K562 (cell line): ENCODE results near the gene RNF34. TPM values are rescaled to one million over a fixed set of nuclear protein-coding genes. Genes with fewer than 3 reads are reported as not detected.

Source experiments
- ATAC-seq: fragments of 200-7000 bp; cut with Tn5 transposase; 3 replicates; pipeline ENCODE4 v1.9.1; 2020; ENCODE audit warnings: moderate library complexity
- BruUV-seq: library from RNA; stranded (reverse); fragments of 400-500 nt; replicated peaks from 2 replicates; lab custom pipeline; 2021; lab: Mats Ljungman, UMichigan
- CTCF ChIA-PET: fragments of 300-600 bp; formaldehyde crosslinking; extraction: SDS; loops from one replicate; lab custom pipeline; 2021; ENCODE audit warnings: low intra/inter-chr PET ratio; lab: Yijun Ruan, JAX
- POLR2A ChIA-PET: fragments of 300-600, 350-650 bp; sonication (Branson Sonifier 250); formaldehyde crosslinking; extraction: SDS; loops from one replicate; lab custom pipeline; 2021; ENCODE audit warnings: antibody characterized with exemption, inconsistent platforms; lab: Yijun Ruan, JAX
- DNase-seq, 4 experiments: peaks; one replicate each; pipeline versions ENCODE4 v3.0.0 to v3.0.0-alpha.2; 2011 to 2018; ENCODE audit warnings: low spot score in 3 of 4, mixed read lengths in 3 of 4; ENCODE audit errors: extremely low read depth in 1 of 4
- FAIRE-seq: peaks from 2 replicates; lab custom pipeline; 2011; peaks lifted over from hg19 to GRCh38; lab: Jason Lieb, UNC
- H2AFZ ChIP-seq: 2 replicates; pipeline ENCODE4 v1.6.0; 2011; ENCODE audit warnings: low read depth, low read length, control low read depth, inconsistent platforms
- H3K27ac ChIP-seq: fragments of 200-600 bp; 3 replicates; pipeline ENCODE4 v1.8.0; 2011; ENCODE audit warnings: low read depth, mild to moderate bottlenecking, control low read depth, inconsistent platforms, low read length, moderate library complexity, mixed read lengths; ENCODE audit errors: extremely low read depth
- H3K27me3 ChIP-seq, 2 experiments: fragments of 300-600 bp in 1 of 2; 2 replicates in 1 of 2; 3 replicates in 1 of 2; pipeline versions ENCODE4 v1.6.0 to v1.8.0; 2011; ENCODE audit warnings: inconsistent platforms in 2 of 2, low read length in 2 of 2, mild to moderate bottlenecking in 1 of 2, mixed read lengths in 1 of 2, moderate library complexity in 1 of 2; ENCODE audit not compliant: control insufficient read depth in 2 of 2, insufficient read depth in 2 of 2
- H3K36me3 ChIP-seq: fragments of 300-600 bp; 3 replicates; pipeline ENCODE4 v1.8.0; 2011; ENCODE audit warnings: mild to moderate bottlenecking, low read length, inconsistent platforms; ENCODE audit not compliant: control insufficient read depth, insufficient read depth
- H3K4me1 ChIP-seq, 2 experiments: fragments of 200-600 bp in 1 of 2; replicated peaks in 1 of 2; 2 replicates in 1 of 2; 3 replicates in 1 of 2; pipeline versions ENCODE4 v1.5.1 to v1.8.0; 2011; ENCODE audit warnings: inconsistent platforms in 2 of 2, low read length in 2 of 2, mild to moderate bottlenecking in 1 of 2, mixed read lengths in 1 of 2, moderate library complexity in 1 of 2; ENCODE audit not compliant: control insufficient read depth in 2 of 2, insufficient read depth in 2 of 2
- H3K4me2 ChIP-seq: 2 replicates; pipeline ENCODE4 v1.6.1; 2011; ENCODE audit warnings: low read length, control low read depth, inconsistent platforms, mixed read lengths; ENCODE audit not compliant: insufficient read depth
- H3K4me3 ChIP-seq: fragments of 200-600 bp; sonication (generic), shearing (Covaris generic); 2 replicates; pipeline ENCODE4 v1.5.1; 2016; ENCODE audit warnings: control low read depth, inconsistent platforms
- H3K79me2 ChIP-seq: fragments of 200-600 bp; 3 replicates; pipeline ENCODE4 v1.8.0; 2011; ENCODE audit warnings: low read length, inconsistent platforms; ENCODE audit not compliant: control insufficient read depth, insufficient read depth
- H3K9ac ChIP-seq, 2 experiments: 2 replicates each; pipeline versions ENCODE4 v1.6.0 to v1.6.1; 2011; ENCODE audit warnings: low read depth in 2 of 2, low read length in 2 of 2, control low read depth in 1 of 2, inconsistent platforms in 1 of 2, mild to moderate bottlenecking in 1 of 2, mixed read lengths in 1 of 2; ENCODE audit not compliant: insufficient read depth in 1 of 2
- H3K9me1 ChIP-seq: one replicate; pipeline ENCODE4 v1.6.0; 2011; ENCODE audit warnings: inconsistent platforms, mild to moderate bottlenecking, low read length, moderate library complexity; ENCODE audit not compliant: control insufficient read depth, insufficient read depth
- H3K9me3 ChIP-seq: replicated peaks from 2 replicates; pipeline ENCODE4 v1.5.1; 2011; ENCODE audit warnings: low read depth, low read length, inconsistent platforms; ENCODE audit not compliant: control insufficient read depth, insufficient read depth
- H4K20me1 ChIP-seq: replicated peaks from 2 replicates; pipeline ENCODE4 v1.6.1; 2011; ENCODE audit warnings: low read length, inconsistent platforms, mixed read lengths; ENCODE audit not compliant: control insufficient read depth, insufficient read depth
- CBFB ChIP-seq: sonication (generic); formaldehyde crosslinking; IDR thresholded peaks from 2 replicates; pipeline ENCODE4 v1.4.0; 2020; ENCODE audit warnings: mild to moderate bottlenecking, missing genetic modification reagents
- CREB3L1 ChIP-seq: fragments of 450-650 bp; IDR thresholded peaks from 2 replicates; pipeline ENCODE4 v1.6.1; 2014; ENCODE audit warnings: low read depth, mild to moderate bottlenecking, moderate library complexity, borderline replicate concordance
- CTBP1 ChIP-seq: fragments of 450-650 bp; IDR thresholded peaks from 2 replicates; pipeline ENCODE4 v1.6.1; 2016; ENCODE audit warnings: borderline replicate concordance
- DEAF1 ChIP-seq: fragments of 450-650 bp; formaldehyde crosslinking; IDR thresholded peaks from 2 replicates; pipeline ENCODE4 v1.4.0; 2020; ENCODE audit warnings: mild to moderate bottlenecking, moderate library complexity
- DPF2 ChIP-seq: fragments of 450-650 bp; IDR thresholded peaks from 2 replicates; pipeline ENCODE4 v1.6.1; 2016
- ETS1 ChIP-seq: conservative IDR thresholded peaks from 2 replicates; pipeline ENCODE4 v1.6.1; 2011; ENCODE audit warnings: low read depth, mild to moderate bottlenecking, low read length; ENCODE audit not compliant: control insufficient read depth
- NFATC3 ChIP-seq: fragments of 450-650 bp; IDR thresholded peaks from 2 replicates; pipeline ENCODE4 v1.6.1; 2017; ENCODE audit warnings: mild to moderate bottlenecking
- POLR2A ChIP-seq: fragments of 450-650 bp; conservative IDR thresholded peaks from 2 replicates; pipeline ENCODE4 v1.6.1; 2016
- POLR2H ChIP-seq: IDR thresholded peaks from 2 replicates; pipeline ENCODE4 v1.6.1; 2016; ENCODE audit warnings: missing genetic modification characterization, low read depth, mild to moderate bottlenecking, control low read depth, missing compliant biosample characterization, moderate library complexity
- RUNX1 ChIP-seq: sonication (generic); IDR thresholded peaks from 2 replicates; pipeline ENCODE4 v1.6.1; 2016; ENCODE audit warnings: antibody characterized with exemption, low read depth
- SMAD1 ChIP-seq: fragments of 150-350 bp; IDR thresholded peaks from 2 replicates; pipeline ENCODE4 v1.6.1; 2014; ENCODE audit warnings: low read length, low read depth; ENCODE audit not compliant: partially characterized antibody
- SNAPC5 ChIP-seq: fragments of 250-450 bp; sonication (Bioruptor Pico); IDR thresholded peaks from 2 replicates; pipeline ENCODE4 v1.8.0; 2021; ENCODE audit warnings: moderate library complexity, mild to moderate bottlenecking, inconsistent platforms
- SRSF1 ChIP-seq: fragments of 200-400 bp; formaldehyde crosslinking; IDR thresholded peaks from 2 replicates; pipeline ENCODE4 v1.6.1; 2017; ENCODE audit warnings: mild to moderate bottlenecking, low read depth, low read length, moderate library complexity
- ZNF12 ChIP-seq: sonication (generic); formaldehyde crosslinking; IDR thresholded peaks from 2 replicates; pipeline ENCODE4 v1.4.0; 2020; ENCODE audit warnings: mild to moderate bottlenecking, missing genetic modification reagents
- ZNF224 ChIP-seq: sonication (generic); formaldehyde crosslinking; IDR thresholded peaks from 2 replicates; pipeline ENCODE4 v1.8.0; 2022; ENCODE audit warnings: mild to moderate bottlenecking, missing genetic modification reagents
- ZNF232 ChIP-seq: sonication (generic); formaldehyde crosslinking; IDR thresholded peaks from 2 replicates; pipeline ENCODE4 v1.8.0; 2022; ENCODE audit warnings: mild to moderate bottlenecking, missing genetic modification reagents
- ZNF740 ChIP-seq, 3 experiments: fragments of 200-800 bp in 1 of 3; sonication (Bioruptor generic) in 1 of 3; sonication (generic) in 1 of 3; formaldehyde crosslinking in 1 of 3; IDR thresholded peaks; 2 replicates each; pipeline versions ENCODE4 v1.6.1 to v1.8.0; 2016 to 2022; ENCODE audit warnings: mild to moderate bottlenecking in 2 of 3, missing compliant biosample characterization in 2 of 3, missing genetic modification characterization in 2 of 3, missing genetic modification reagents in 1 of 3
- ZSCAN29 ChIP-seq: fragments of 450-650 bp; IDR thresholded peaks from 2 replicates; pipeline ENCODE4 v1.6.1; 2017
- ZZZ3 ChIP-seq: fragments of 450-650 bp; IDR thresholded peaks from 2 replicates; pipeline ENCODE4 v1.6.1; 2016; ENCODE audit warnings: antibody characterized with exemption, mild to moderate bottlenecking, moderate library complexity
- whole genome bisulfite sequencing: fragments of 100-300 bp; shearing (Covaris generic); methylation state at CpG from one replicate; pipeline ENCODE4 v1.1.6; 2016; ENCODE audit warnings: low coverage, mixed read lengths; ENCODE audit not compliant: insufficient coverage; ENCODE audit errors: missing lambda C conversion rate; 5-methylcytosine and 5-hydroxymethylcytosine counted together
- in situ Hi-C: fragments of 300-500 bp; cut with MboI; formaldehyde crosslinking; loops from 4 replicates; pipeline ENCODE4 v1.15.0; 2018; ENCODE audit warnings: inconsistent platforms, mixed read lengths
- intact Hi-C: fragments of 100-400 bp; cut with micrococcal nuclease; formaldehyde crosslinking; loops from 2 replicates; pipeline ENCODE4 v1.14.2; 2022
- polyA plus RNA-seq, 8 experiments: library from polyadenylated mRNA; depleted of rRNA in 4 of 8; stranded (reverse) in 5 of 8; unstranded in 3 of 8; fragments of >200 nt; fragmentation: Nextera tagmentation in 2 of 8; fragmentation: Illumina TruSeq in 1 of 8; extraction: Ambion mirVana in 2 of 8; extraction: Trizol in 1 of 8; gene quantifications; 2 replicates each; pipeline versions ENCODE4 v1.2.1 to v1.2.3, GENCODE V29; 2011 to 2014; ENCODE audit warnings: inconsistent platforms in 1 of 8, missing spikeins in 1 of 8
- total RNA-seq, 7 experiments: library from RNA; depleted of rRNA in 6 of 7; stranded (reverse); fragments of >200 nt in 6 of 7; fragmentation: Illumina TruSeq in 2 of 7; extraction: Trizol in 2 of 7; gene quantifications; 2 replicates each; pipeline versions ENCODE4 v1.2.1 to v1.2.3, GENCODE V29; 2011 to 2021; ENCODE audit warnings: low replicate concordance in 1 of 7

RNF34 gene
- total and polyA plus RNA-seq, 9 of the 15 experiments (the other 6 are each of a cell fraction or from before 2014, with no cell fraction given): 41.7 to 88.9 (median 54.1) TPM

GRCh38 chr12:121413917-121414316 lies 14.0 kb downstream of the RNF34 start:
- DNase-seq: no peak
- no peak for FAIRE-seq
- Histone ChIP-seq H3K4me3 (no peak overlapping the region), H4K20me1 (no peaks in the 10 kb centered on the region), H3K79me2 (0 out of 3 replicates have a peak, but pooled peaks cover 2% of the 10 kb centered on the region), H3K9me1 (no peaks in the 10 kb centered on the region), H3K36me3 (peaks cover 55% of the 10 kb centered on the region), H3K9ac (no peak overlapping the region), H3K27ac (no peak overlapping the region), H3K4me1 (no peaks in the 10 kb centered on the region), H3K4me2 (no peak overlapping the region), H3K27me3 (no peaks in the 10 kb centered on the region), H3K9me3 (no peaks in the 10 kb centered on the region), H2AFZ (no peak overlapping the region)
- ATAC-seq: no peak
- ChIA-PET POLR2A (interaction anchor here (1.4 to 1.5 kb wide), 2 partner anchors 11 to 22 kb away, joined by 3 read pairs; no protein-coding TSS in a partner anchor), CTCF (no interaction called here)
- WGBS: 71% methylated on average over 1 of the region's 1 CpG
- in situ Hi-C loops: no loop called here
- BruUV-seq: no TSS peak
- intact Hi-C loops: no loop called here
- TF ChIP-seq NFATC3: no peak
- no peak for TF ChIP-seq ETS1
- TF ChIP-seq ZNF12 (CRISPR knock-in tag): no peak
- TF ChIP-seq SMAD1: no peak
- no peak for TF ChIP-seq CTBP1
- TF ChIP-seq ZNF740 (CRISPR knock-in tag; IDR thresholded peaks at IDR 0.05): no peak
- no peak for TF ChIP-seq ZNF740 (tag; IDR thresholded peaks at IDR 0.05)
- TF ChIP-seq CREB3L1: no peak
- no peak for TF ChIP-seq ZSCAN29
- no peak for TF ChIP-seq POLR2H
- no peak for TF ChIP-seq SNAPC5 (CRISPR knock-in tag)
- TF ChIP-seq ZNF224: no peak
- no peak for TF ChIP-seq SRSF1
- TF ChIP-seq DPF2: no peak
- no peak for TF ChIP-seq CBFB (CRISPR knock-in tag)
- no peak for TF ChIP-seq ZNF232 (CRISPR knock-in tag)
- no peak for TF ChIP-seq POLR2A
- TF ChIP-seq RUNX1: no peak
- no peak for TF ChIP-seq DEAF1 (CRISPR knock-in tag)
- TF ChIP-seq ZZZ3: no peak
